ENCODE measurements around the gene DTNB. TPM values are rescaled to one million over a fixed set of nuclear protein-coding genes. Genes with fewer than 3 reads are reported as not detected.

The DTNB gene
- total and polyA plus RNA-seq, 10 of the 15 experiments (the other 5 are each of a cell fraction or from before 2014, with no cell fraction given) = 4.5 to 30.6 (median 11.9) TPM

DNA sequence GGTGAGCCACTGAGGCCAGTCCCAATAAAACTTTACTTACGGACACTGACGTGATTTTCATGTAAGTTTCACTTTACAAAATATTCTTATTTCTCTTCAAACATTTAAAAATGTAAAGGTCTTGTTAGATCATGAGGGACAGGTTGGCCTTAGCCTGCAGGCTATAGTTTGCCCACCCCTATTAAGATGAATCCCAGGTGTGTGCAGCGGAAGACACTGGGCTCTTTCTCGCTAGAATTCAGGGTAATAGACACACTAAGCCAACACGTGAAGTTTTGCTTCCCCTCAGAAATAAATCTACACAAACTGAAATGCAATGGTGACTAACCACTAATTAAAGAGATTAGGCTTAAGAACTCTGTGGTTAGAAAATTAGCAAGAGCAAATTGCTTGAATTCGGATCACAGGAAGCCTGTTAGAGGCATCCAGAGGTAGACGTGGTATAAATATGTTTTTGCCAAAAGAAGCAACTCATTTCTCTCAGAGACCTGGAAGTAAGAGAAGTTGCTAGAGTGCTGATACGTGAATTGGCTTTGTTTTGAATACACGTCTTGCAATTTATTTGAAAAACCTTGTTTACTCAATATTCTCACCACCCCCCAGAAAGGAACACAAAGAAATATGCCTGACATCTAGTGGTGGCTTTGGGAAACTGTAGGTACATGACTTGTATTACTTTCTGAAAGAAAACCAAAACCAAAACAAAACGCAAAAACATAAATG is 151.6 kb downstream of the DTNB start (continued):
- TF ChIP-seq GABPA (IDR thresholded peaks at IDR 0.05; ENCODE audit: low read depth) = no peak
- TF ChIP-seq CBX3 (IDR thresholded peaks at IDR 0.05; ENCODE audit: borderline replicate concordance, low read depth) = no peak
- TF ChIP-seq ATF7 (IDR thresholded peaks at IDR 0.05; ENCODE audit: low read depth) = peak; percentile 73; the same call in 1 of the 2 replicates
- TF ChIP-seq RELA (IDR thresholded peaks at IDR 0.05; ENCODE audit: borderline replicate concordance, partially characterized antibody) = no peak
- TF ChIP-seq NR2C2 (IDR thresholded peaks at IDR 0.05; ENCODE audit: borderline replicate concordance, control insufficient read depth, insufficient read length, low read depth) = no peak
- TF ChIP-seq, protein P1, sequence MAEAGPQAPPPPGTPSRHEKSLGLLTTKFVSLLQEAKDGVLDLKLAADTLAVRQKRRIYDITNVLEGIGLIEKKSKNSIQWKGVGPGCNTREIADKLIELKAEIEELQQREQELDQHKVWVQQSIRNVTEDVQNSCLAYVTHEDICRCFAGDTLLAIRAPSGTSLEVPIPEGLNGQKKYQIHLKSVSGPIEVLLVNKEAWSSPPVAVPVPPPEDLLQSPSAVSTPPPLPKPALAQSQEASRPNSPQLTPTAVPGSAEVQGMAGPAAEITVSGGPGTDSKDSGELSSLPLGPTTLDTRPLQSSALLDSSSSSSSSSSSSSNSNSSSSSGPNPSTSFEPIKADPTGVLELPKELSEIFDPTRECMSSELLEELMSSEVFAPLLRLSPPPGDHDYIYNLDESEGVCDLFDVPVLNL (IDR thresholded peaks at IDR 0.05; ENCODE audit: low read depth, low read length) = no peak
- no peak for TF ChIP-seq PML (IDR thresholded peaks at IDR 0.05; ENCODE audit: low read length)
- no peak for TF ChIP-seq TCF7 (IDR thresholded peaks at IDR 0.05; ENCODE audit: borderline replicate concordance)
- TF ChIP-seq LARP7 (IDR thresholded peaks at IDR 0.05) = no peak
- TF ChIP-seq ZNF217 (IDR thresholded peaks at IDR 0.05) = no peak
- TF ChIP-seq ZNF384 (IDR thresholded peaks at IDR 0.05; ENCODE audit: borderline replicate concordance, low read depth, low read length) = no peak
- no peak for TF ChIP-seq CUX1 (IDR thresholded peaks at IDR 0.05; ENCODE audit: insufficient replicate concordance, low read depth, low read length)
- no peak for TF ChIP-seq GATAD2B (conservative IDR thresholded peaks at IDR 0.05; ENCODE audit: low read depth)
- no peak for TF ChIP-seq NR2F1 (conservative IDR thresholded peaks at IDR 0.05)
- TF ChIP-seq SRF (IDR thresholded peaks at IDR 0.05; ENCODE audit: low read depth in 2 of 2, low read length in 2 of 2) = no peak
- peak; percentile 48; the same call in 1 of the 2 replicates for TF ChIP-seq CREB1 (IDR thresholded peaks at IDR 0.05; ENCODE audit: low read depth)
- TF ChIP-seq ZBTB11 (CRISPR knock-in tag; IDR thresholded peaks at IDR 0.05) = no peak
- TF ChIP-seq BRCA1 (IDR thresholded peaks at IDR 0.05; ENCODE audit: low read depth, low read length) = no peak
- TF ChIP-seq TBL1XR1 (IDR thresholded peaks at IDR 0.05; ENCODE audit: low read depth, low read length) = no peak
- TF ChIP-seq JUNB (IDR thresholded peaks at IDR 0.05) = peak; percentile 14; the same call in 1 of the 2 replicates
- TF ChIP-seq RB1 (IDR thresholded peaks at IDR 0.05; ENCODE audit: borderline replicate concordance) = peak; percentile 84; the same call in 1 of the 2 replicates
- TF ChIP-seq SUZ12 (IDR thresholded peaks at IDR 0.05; ENCODE audit: unreplicated experiment) = no peak
- no peak for TF ChIP-seq ZNF24 (IDR thresholded peaks at IDR 0.05)

Data from GM12878 (cell line).